ENCODE data around the gene FRAT1. TPM values are rescaled to one million over a fixed set of nuclear protein-coding genes. Genes with fewer than 3 reads are reported as not detected.

Gene FRAT1
- total and polyA plus RNA-seq, 10 of the 15 experiments (the other 5 are each of a cell fraction or from before 2014, with no cell fraction given) = 0.07 to 0.73 (median 0.26) TPM

- no TSS peak for BruUV-seq (replicated peaks)
- FAIRE-seq = no peak
- Histone ChIP-seq H3K36me3 (ENCODE audit: control insufficient read depth in 2 of 2, insufficient read depth in 2 of 2, low read length in 1 of 2) (no peaks in the 10 kb centered on the region), H3K4me3 (no peak overlapping the region), H4K20me1 (ENCODE audit: control insufficient read depth, insufficient read depth) (no peaks in the 10 kb centered on the region), H3K9me3 (replicated peaks; ENCODE audit: control insufficient read depth, insufficient read depth, low read length) (no peaks in the 10 kb centered on the region), H2AFZ (ENCODE audit: control insufficient read depth, low read depth, low read length) (no peak overlapping the region), H3K4me2 (ENCODE audit: control insufficient read depth, insufficient read depth) (no peak overlapping the region), H3K9ac (ENCODE audit: control insufficient read depth, insufficient read depth, low read length) (no peak overlapping the region), H3K4me1 (ENCODE audit: control insufficient read depth, insufficient read depth, low read length) (no peaks in the 10 kb centered on the region), H3K79me2 (ENCODE audit: control insufficient read depth, insufficient read depth, low read length) (no peaks in the 10 kb centered on the region), H3K27me3 (replicated peaks in 1 of 2; ENCODE audit: control insufficient read depth in 2 of 2, insufficient read depth in 2 of 2, low read length in 1 of 2) (no peaks in the 10 kb centered on the region), H3K27ac (ENCODE audit: control insufficient read depth, insufficient read depth) (no peak overlapping the region)
- no peak for ATAC-seq
- intact Hi-C loops (cut with micrococcal nuclease; ENCODE audit: unreplicated experiment) = no loop called here
- in situ Hi-C loops (cut with MboI) = no loop called here
- WGBS (ENCODE audit: insufficient coverage, insufficient replicate concordance, low lambda C conversion rate, missing lambda C conversion rate) = 58% methylated on average over 10 of the region's 10 CpGs
- ChIA-PET SMC1A (ENCODE audit: uncharacterized antibody, unreplicated experiment) (no interaction called here), RAD21 (ENCODE audit: unreplicated experiment) (no interaction called here), POLR2A (interaction anchor here (0.6 kb wide), 1 partner anchor 894 kb away, joined by 3 read pairs; no protein-coding TSS in a partner anchor), CTCF (interaction anchor here (0.6 to 1.1 kb wide), 2 partner anchors 30 to 1630 kb away, joined by 3 to 4 read pairs; no protein-coding TSS in a partner anchor)
- DNase-seq (ENCODE audit: low read depth, low spot score) = no peak
- TF ChIP-seq ATF3 (IDR thresholded peaks at IDR 0.05; ENCODE audit: borderline replicate concordance, extremely low read depth, low read depth, low read length) (no peak), TARDBP (IDR thresholded peaks at IDR 0.05; ENCODE audit: borderline replicate concordance) (no peak), NR2F1 (conservative IDR thresholded peaks at IDR 0.05) (no peak), NFYA (IDR thresholded peaks at IDR 0.05; ENCODE audit: borderline replicate concordance, low read depth, low read length) (no peak), NKRF (conservative IDR thresholded peaks at IDR 0.05) (no peak), CREM (IDR thresholded peaks at IDR 0.05; ENCODE audit: low read depth) (no peak), SPI1 (IDR thresholded peaks at IDR 0.05; ENCODE audit: borderline replicate concordance, insufficient read depth, low read depth, low read length) (no peak), TAF1 (IDR thresholded peaks at IDR 0.05; ENCODE audit: borderline replicate concordance, low read depth, low read length) (no peak), RAD51 (IDR thresholded peaks at IDR 0.05) (no peak), TCF12 (IDR thresholded peaks at IDR 0.05; ENCODE audit: low read depth, low read length) (no peak), E2F4 (IDR thresholded peaks at IDR 0.05; ENCODE audit: low read depth, low read length) (no peak), ZNF592 (IDR thresholded peaks at IDR 0.05) (no peak), IRF3 (IDR thresholded peaks at IDR 0.05) (no peak), ATF7 (IDR thresholded peaks at IDR 0.05; ENCODE audit: low read depth) (no peak)
Measured at GRCh38 chr10:97307866-97308780, 10.9 kb upstream of the FRAT1 start.
